ENCODE measurements around the gene C3orf33. TPM values are rescaled to one million over a fixed set of nuclear protein-coding genes. Genes with fewer than 3 reads are reported as not detected.
A peak's percentile ranks its signal among the peaks of the same experiment; 100 is the strongest.
"Not testable (repeated sequence)": the region's sequence is repeated elsewhere in the genome, so short reads cannot be mapped to it uniquely, and the experiment has no call there.

C3orf33 gene
- total RNA-seq, 3 donors from 2014 or later (not counting 1 experiment from before 2014, with no cell fraction given) = 0.88 to 2.5 (median 1.2) TPM

GRCh38 chr3:155852341-155852740, 46.3 kb upstream of the C3orf33 start:
- H3K4me3 ChIP-seq (ENCODE audit: low read length) = no peak overlapping the region
- intact Hi-C loops (cut with micrococcal nuclease) = loop anchor here (5.0 to 10.0 kb wide), 3 partner anchors 702 to 1325 kb away; partner anchors contain the start of gene SSR3
- H3K27me3 ChIP-seq (ENCODE audit: control insufficient read depth, insufficient read depth, low read length) = no peaks in the 10 kb centered on the region
- DNase-seq (no peak), ATAC-seq (no peak)
- 29% methylated on average over 2 of the region's 2 CpGs for WGBS (ENCODE audit: insufficient coverage)
- H3K4me3 Mint-ChIP-seq = peak overlapping the region; percentile 88
- H3K36me3 Mint-ChIP-seq = no peaks in the 10 kb centered on the region
- no peaks in the 10 kb centered on the region for H3K9me3 Mint-ChIP-seq
- no peak for TF ChIP-seq CTCF (IDR thresholded peaks at IDR 0.05)
- H3K4me1 ChIP-seq (ENCODE audit: control insufficient read depth, insufficient read depth, low read length) = peaks cover 40% of the 10 kb centered on the region
- peak overlapping the region; percentile 98 for H3K27ac Mint-ChIP-seq
- H3K36me3 ChIP-seq (ENCODE audit: control insufficient read depth, insufficient read depth, low read length) = peaks cover 3% of the 10 kb centered on the region
- peaks cover 50 to 60% of the 10 kb centered on the region in 2 donors for H3K4me1 Mint-ChIP-seq
- no peak overlapping the region for H3K27ac ChIP-seq (ENCODE audit: low read length)
- H3K9me3 ChIP-seq (ENCODE audit: control insufficient read depth, insufficient read depth, low read length) = no peaks in the 10 kb centered on the region
- H3K27me3 Mint-ChIP-seq (ENCODE audit: low read depth in 2 of 2) = no peaks in the 10 kb centered on the region

GRCh38 chr3:155849404-155849803, 43.3 kb upstream of the C3orf33 start:
- not testable (repeated sequence) for DNase-seq

GRCh38 chr3:155847993-155848392, 41.9 kb upstream of the C3orf33 start:
- Mint-ChIP-seq H3K4me1 (peaks cover 47 to 67% of the 10 kb centered on the region in 2 donors), H3K27me3 (ENCODE audit: low read depth in 2 of 2) (no peaks in the 10 kb centered on the region)

More at GRCh38 chr3:155849404-155849803, 43.3 kb upstream of the C3orf33 start:
- peaks cover 34% of the 10 kb centered on the region for H3K4me1 ChIP-seq (ENCODE audit: control insufficient read depth, insufficient read depth, low read length)
- H3K36me3 Mint-ChIP-seq; H3K27me3 ChIP-seq (ENCODE audit: control insufficient read depth, insufficient read depth, low read length); H3K9me3 ChIP-seq (ENCODE audit: control insufficient read depth, insufficient read depth, low read length); H3K9me3 Mint-ChIP-seq; intact Hi-C loops (cut with micrococcal nuclease); H3K4me3 ChIP-seq (ENCODE audit: low read length); H3K27ac ChIP-seq (ENCODE audit: low read length); H3K27me3 Mint-ChIP-seq (ENCODE audit: low read depth in 2 of 2); H3K36me3 ChIP-seq (ENCODE audit: control insufficient read depth, insufficient read depth, low read length); ATAC-seq: not testable (repeated sequence)
- H3K4me3 Mint-ChIP-seq = peak overlapping the region; percentile 49
- peak overlapping the region in 1 of 2 donors; percentile 29 for H3K27ac Mint-ChIP-seq
- WGBS (ENCODE audit: insufficient coverage) = 92% methylated on average over 2 of the region's 3 CpGs
- H3K4me1 Mint-ChIP-seq = peaks cover 55 to 72% of the 10 kb centered on the region in 2 donors

GRCh38 chr3:155846119-155846518, 40.0 kb upstream of the C3orf33 start:
- Mint-ChIP-seq H3K9me3 (no peaks in the 10 kb centered on the region), H3K4me3 (no peak overlapping the region), H3K4me1 (peaks cover 32 to 52% of the 10 kb centered on the region in 2 donors), H3K27me3 (ENCODE audit: low read depth in 2 of 2) (no peaks in the 10 kb centered on the region), H3K36me3 (no peaks in the 10 kb centered on the region), H3K27ac (no peak overlapping the region)
- no peak overlapping the region for H3K4me3 ChIP-seq (ENCODE audit: low read length)
- 84% methylated on average over 1 of the region's 3 CpGs for WGBS (ENCODE audit: insufficient coverage)
- ATAC-seq = no peak
- H3K36me3 ChIP-seq (ENCODE audit: control insufficient read depth, insufficient read depth, low read length) = peaks cover 3% of the 10 kb centered on the region
- intact Hi-C loops (cut with micrococcal nuclease) = no loop called here
- no peaks in the 10 kb centered on the region for H3K27me3 ChIP-seq (ENCODE audit: control insufficient read depth, insufficient read depth, low read length)
- H3K27ac ChIP-seq (ENCODE audit: low read length) = no peak overlapping the region
- TF ChIP-seq CTCF (IDR thresholded peaks at IDR 0.05) = no peak
- peaks cover 17% of the 10 kb centered on the region for H3K4me1 ChIP-seq (ENCODE audit: control insufficient read depth, insufficient read depth, low read length)
- H3K9me3 ChIP-seq (ENCODE audit: control insufficient read depth, insufficient read depth, low read length) = no peaks in the 10 kb centered on the region
- no peak for DNase-seq

More at GRCh38 chr3:155847993-155848392, 41.9 kb upstream of the C3orf33 start:
- ATAC-seq (no peak), DNase-seq (no peak)
- Histone ChIP-seq H3K9me3 (ENCODE audit: control insufficient read depth, insufficient read depth, low read length) (no peaks in the 10 kb centered on the region), H3K4me1 (ENCODE audit: control insufficient read depth, insufficient read depth, low read length) (peaks cover 25% of the 10 kb centered on the region), H3K36me3 (ENCODE audit: control insufficient read depth, insufficient read depth, low read length) (peaks cover 3% of the 10 kb centered on the region), H3K27me3 (ENCODE audit: control insufficient read depth, insufficient read depth, low read length) (no peaks in the 10 kb centered on the region), H3K27ac (ENCODE audit: low read length) (no peak overlapping the region), H3K4me3 (ENCODE audit: low read length) (no peak overlapping the region)
- Mint-ChIP-seq H3K36me3 (no peaks in the 10 kb centered on the region), H3K4me3 (no peak overlapping the region), H3K9me3 (no peaks in the 10 kb centered on the region), H3K27ac (peak overlapping the region in 1 of 2 donors; percentile 37)
- whole genome bisulfite sequencing (ENCODE audit: insufficient coverage) = 97% methylated on average over 3 of the region's 3 CpGs
- TF ChIP-seq CTCF (IDR thresholded peaks at IDR 0.05) = no peak
- intact Hi-C loops (cut with micrococcal nuclease) = no loop called here
